GM21390 (cell line): Measurements from ENCODE around the gene ZNF652.
"Not testable (repeated sequence)": the region's sequence is repeated elsewhere in the genome, so short reads cannot be mapped to it uniquely, and the experiment has no call there.

Source experiments
- ATAC-seq: cut with Tn5 transposase; IDR thresholded peaks from one replicate; pipeline ENCODE4 v1.9.1; 2021; ENCODE audit not compliant: unreplicated experiment

The ZNF652 gene

DNA sequence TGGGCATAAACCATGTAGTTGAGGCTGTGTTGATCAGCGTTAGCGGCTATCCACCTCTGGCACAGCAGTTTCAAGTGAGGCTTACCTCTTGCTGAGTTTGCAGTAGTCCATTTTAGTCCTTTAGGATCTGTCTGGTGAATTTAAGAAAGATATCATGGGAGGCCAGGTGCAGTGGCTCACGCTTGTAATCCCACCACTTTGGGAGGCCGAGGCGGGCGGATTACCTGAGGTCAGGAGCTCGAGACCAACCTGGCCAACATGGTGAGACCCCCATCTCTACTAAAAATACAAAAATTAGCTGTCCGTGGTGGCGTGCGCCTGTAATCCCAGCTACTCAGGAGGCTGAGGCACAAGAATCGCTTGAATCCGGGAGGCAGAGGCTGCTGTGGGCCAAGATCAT, 86.1 kb downstream of the ZNF652 start:
- ATAC-seq, result not testable (repeated sequence)

DNA sequence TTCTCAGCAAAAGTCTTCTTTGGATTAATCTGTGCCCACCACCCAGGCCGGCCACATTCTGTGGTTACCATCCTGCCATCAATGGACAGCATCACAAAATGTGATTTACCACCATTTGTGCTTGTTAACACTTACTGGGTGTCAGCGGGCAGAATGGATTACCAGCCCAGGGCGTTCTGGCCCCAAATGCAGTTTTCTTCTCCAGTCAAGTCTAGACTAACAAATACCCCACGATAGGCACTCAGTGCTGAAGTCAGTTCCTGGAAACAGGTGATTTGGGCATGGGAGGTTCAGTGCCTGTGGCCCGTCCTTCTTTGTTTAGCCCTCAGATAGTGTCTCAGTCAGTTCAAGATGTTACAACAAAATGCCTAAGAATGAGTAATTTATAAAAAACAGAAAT, 92.7 kb downstream of the ZNF652 start:
- ATAC-seq, result no peak

DNA sequence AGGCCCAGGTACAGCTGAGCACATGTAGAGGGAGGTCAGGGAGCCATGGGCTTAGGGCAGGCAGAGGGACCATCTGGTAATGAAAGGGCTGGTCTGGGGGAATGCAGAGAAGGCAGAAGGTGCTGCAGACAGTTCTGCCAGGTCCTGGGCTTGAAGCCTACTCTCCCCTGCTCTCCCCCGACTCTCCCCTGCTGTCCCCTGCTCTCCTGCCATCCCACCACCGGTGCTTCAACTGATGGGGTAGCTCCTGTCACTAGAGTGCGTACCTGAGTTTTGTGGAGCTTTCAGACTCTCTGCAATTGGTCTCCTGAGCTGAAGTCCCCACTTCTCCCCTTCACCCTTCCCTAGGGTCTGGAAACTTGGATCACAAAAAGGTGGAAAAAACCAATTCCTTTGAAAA, 94.1 kb downstream of the ZNF652 start:
- no peak for ATAC-seq

DNA sequence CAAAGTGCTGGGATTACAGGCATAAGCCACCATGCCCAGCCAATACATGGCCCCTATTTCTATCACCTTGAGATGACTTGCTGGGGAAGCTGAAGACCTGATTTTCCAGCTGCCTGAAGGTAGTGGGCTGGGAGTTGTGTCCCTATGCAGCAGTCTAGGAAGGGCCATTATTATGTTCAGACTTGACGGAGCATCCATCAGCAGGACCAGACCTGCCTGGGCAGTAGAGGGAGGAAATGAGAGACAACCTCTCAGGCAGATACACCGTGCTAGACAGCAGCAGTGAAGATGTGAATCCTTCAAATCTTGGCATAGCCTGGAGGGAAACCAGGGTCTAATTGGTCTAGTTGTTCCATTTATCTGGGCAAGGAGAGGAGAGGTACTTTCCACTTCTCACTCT, 95.8 kb downstream of the ZNF652 start:
- no peak for ATAC-seq

DNA sequence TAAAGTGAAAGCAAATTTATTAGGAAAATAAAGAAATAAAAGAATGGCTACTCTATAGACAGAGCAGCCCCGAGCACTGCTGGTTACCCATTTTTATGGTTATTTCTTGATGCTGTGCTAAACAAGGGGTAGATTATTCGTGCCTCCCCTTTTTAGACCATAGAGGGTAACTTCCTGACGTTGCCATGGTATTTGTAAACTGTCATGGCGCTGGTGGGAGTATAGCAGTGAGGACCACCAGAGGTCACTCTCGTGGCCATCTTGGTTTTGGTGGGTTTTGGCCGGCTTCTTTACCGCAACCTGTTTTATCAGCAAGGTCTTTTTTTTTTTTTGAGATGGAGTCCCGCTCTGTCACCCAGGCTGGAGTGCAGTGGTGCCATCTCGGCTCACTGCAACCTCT, 100.5 kb downstream of the ZNF652 start:
- not testable (repeated sequence) for ATAC-seq

DNA sequence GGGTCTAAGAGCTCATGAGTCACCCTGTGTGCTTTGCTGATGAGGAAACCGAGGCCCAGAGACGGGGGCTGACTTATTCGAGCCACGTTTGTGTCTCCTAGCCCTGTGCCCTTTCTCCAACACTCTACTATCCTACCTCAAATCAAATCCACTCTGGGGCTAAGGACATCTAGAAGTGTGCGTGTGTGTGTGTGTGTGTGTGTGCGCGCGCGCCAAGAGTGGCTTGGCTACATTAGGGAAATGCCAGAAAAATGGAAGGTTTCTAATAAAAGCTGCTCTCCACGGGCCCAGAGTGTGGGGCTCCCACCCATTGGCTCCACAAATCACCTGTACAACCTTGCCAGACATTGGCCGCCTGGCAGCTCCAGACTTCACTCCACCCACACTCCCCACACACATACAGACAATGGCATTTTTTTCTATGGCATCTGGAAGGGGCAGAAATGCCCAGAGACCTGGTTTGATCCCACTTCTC, 101.2 kb downstream of the ZNF652 start:
- ATAC-seq, result no peak

DNA sequence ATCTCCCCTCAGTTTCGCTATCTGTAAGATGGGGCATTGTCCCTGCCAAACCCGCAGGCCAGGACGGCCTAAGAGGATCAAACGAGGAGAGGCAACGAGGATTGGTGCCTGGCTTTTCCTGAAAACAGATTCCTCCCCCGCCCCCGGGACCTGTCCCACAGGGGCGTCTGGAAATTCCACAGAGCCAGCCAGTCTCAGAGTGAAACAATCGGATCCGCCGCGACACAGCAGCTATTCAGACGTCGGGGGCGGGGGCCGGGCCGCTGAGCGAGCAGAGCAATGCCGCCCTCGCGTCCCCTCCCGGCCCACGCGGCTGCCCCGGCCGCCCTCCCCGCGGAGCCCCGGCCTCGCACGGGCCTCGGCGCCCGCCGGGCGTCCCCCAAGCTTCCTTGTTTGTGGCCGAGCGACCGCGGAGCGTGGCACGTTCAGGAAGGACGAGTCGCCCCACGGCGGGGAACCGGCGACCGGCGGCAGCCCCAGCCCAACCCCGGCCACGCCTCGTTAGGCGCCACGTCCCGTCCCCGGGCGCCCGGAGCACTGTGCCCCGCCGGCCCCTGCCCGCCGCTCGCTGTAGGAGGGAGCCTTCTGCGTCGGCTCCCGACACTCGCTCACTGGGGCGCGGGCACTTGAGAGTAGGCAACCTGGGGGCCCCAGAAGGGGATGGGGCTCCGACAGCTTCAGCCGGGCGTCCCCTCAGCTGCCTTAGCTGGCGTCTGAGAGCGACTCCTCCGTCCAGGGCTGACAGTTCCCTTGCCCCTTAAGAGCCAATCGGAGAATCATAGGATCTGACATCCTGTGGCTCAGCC, 101.8 kb downstream of the ZNF652 start:
- no peak for ATAC-seq

DNA sequence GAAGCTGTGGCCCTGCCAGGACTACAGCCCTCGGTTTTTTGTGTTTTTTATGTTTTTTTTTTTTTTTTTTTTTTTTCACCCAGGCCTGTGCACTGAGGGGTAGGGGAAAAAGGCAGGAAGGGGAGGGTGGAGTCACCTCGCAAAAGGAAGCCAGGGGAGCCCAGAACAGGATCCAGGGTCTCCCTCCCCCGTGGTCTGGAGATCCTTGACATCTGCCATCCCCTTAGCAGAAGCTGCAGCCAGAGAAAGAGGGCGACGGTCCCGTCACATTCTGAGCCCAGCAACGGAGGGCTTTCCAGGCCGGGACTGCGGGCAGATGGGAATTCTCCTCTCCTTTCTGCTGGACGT, 102.4 kb downstream of the ZNF652 start:
- no peak for ATAC-seq

DNA sequence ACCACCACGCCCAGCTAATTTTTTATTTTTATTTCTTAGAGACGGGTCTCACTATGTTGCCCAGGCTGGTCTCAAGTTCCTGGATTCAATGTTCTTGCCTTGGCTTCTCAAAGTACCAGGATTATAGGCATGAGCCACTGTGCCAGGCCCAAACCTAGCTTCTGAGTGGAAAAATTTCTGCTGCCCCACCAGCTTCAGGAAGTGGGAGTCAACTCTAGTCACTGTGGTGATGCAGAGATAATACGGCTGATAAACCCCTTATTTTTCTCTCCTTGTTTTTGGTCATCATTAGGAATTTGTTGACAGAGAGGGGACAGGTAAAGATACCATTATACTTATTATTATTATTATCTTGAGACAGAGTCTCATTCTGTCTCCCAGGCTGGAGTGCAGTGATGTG, 103.7 kb downstream of the ZNF652 start:
- ATAC-seq, result no peak

DNA sequence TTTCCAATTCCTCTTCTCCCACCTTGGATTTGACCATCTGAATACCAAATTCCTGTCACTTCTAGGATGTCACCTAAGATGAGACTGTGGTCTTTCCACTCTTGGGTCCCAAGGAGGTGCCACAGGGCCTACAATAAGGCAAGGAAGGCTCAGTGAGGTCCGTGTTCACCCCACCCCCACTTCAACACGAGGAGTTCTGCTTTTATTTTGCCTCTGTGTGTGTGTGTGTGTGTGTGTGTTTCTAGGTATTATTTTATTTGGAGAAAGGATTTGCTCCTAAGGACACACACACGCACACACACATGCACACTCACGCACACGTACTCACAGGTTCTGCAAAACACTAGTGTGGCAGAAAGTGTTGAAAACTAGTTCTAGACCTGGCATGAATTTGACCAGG, 106.9 kb downstream of the ZNF652 start:
- ATAC-seq, result no peak

DNA sequence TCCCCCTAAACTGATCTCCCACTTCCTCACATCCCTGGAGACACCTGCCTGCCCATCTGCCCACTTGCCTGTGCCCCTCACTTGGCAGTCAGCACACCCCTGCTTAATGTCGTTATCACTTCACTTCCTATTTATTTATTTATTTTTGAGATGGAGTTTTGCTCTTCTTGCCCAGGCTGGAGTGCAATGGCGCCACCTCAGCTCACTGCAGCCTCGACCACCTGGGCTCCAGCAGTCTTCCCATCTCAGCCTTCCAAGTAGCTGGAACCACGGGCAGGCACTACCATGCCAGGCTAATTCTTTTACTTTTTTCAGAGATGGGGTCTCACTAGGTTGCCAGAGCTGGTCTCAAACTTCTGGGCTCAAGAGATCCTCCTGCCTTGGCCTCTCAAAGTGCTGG, 108.0 kb downstream of the ZNF652 start:
- no peak for ATAC-seq

DNA sequence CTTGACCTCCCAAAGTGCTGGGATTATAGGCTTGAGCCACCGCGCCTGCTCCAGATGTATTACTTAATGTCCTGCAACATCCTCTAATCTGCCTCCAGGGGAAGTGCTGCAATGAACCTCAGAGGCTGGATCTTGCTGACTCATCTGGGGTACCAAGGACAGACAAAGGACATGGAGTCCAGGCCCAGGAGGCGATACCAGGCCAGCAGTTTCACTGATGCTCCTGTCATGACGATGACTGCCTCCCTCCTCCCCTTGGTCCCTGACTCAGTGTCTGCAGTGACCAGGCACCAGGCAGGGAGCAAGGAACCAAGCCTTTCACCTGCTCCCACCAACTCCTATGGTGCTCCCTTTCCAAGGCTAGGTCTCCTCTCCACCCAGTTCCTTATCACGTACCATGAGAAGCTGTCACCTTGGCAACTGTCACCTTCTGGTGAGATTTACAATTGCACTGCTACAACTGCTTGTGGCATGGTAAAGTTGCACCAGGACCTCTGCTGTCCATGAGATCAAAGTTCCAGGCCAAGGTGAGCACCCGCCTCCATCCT, 109.8 kb downstream of the ZNF652 start:
- no peak for ATAC-seq

DNA sequence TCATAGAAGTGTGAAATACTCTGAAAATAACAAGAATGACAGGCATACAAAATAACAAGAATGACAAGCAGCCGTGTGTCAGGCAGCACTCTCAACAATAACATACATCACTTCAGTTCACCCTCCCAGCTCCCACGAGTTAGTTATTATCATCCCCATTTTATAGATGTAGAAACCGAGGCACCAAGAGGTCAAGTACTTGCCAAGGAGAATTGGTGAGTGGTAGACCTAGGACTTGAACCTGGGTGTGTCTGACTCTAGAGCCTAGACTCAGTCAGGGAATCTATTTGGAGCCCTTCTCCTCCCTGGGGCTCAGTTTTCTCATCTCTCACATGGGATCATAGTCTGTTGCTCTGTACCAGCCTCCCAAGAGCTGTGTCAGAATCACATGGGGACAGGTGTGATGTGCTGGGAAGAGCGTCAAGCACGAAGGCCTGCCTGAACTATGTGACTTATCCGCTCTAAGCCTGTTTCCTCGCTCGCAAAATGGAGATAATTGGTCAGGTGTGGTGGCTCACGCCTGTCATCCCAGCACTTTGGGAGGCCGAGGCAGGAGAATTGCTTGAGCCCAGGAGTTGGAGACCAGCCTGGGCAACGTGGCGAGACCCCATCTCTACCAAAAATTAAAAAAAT, 112.0 kb downstream of the ZNF652 start:
- no peak for ATAC-seq

DNA sequence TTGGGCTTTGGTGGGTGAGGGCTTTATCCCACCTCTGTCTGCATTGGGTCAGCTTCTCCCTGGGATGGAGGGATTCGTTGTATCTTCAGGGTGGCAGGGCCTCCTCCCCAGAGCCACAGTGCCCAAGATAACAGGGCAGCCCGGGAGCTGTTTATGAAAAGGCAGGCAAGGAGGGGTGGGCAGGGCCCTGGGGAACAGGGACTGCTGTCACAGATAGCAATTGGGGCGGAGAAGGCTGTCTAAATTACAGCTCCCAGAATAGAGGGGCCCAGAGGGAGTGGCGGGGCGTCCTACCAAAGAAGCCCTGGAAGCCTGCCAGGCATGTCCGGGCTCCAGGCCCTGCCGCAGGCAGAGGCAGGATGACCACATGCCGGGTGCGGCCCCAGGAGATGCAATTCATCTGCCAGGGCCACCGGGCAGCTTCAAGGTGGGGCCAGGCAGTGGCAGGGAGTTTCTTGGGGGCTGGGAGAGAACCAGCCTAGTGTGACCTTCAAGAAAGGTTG, 112.7 kb downstream of the ZNF652 start:
- no peak for ATAC-seq

DNA sequence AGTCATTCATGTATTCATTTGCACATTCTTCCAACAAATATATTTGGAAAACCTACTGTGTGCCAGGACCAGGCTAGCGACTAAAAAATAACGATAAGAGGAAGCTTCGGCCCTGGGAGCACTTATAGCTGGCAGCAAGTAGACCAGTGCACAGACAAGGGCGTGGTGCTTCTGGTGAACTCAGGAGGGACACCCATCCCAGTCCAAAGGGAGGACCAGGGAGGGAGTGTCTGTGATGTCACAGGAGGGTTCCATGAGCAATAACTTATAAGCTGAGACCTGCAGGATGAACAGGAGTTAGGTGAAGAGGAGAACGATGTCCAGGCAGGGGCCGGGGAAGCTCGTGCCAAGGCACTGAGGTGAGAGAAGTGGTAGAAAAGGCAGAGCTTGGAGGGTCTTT, 114.1 kb downstream of the ZNF652 start:
- ATAC-seq, result no peak

DNA sequence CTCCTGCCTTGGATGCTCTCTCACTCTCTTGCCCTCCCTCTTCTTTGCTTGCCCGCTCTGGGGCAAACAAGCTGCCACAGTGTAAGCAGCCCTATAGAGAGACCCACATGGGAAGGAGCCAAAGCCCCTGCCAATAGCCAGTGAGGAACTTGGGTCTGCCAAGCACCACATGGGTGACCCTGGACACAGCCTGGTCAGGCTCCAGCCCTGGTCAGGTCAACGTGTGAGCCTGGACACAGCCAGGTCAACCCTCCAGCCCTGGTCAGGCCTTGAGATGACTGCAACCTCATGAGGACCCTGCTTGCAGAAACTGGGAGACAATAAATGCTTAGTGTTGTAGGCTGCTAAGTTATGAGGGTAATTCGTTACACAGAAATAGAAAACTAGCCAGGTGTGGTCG, 117.2 kb downstream of the ZNF652 start:
- no peak for ATAC-seq
